Thyroid gland (tissue), 4 donors: ENCODE results near the gene DUOX1.

Source experiments
- POLR2A ChIP-seq, 2 donors: fragments of 450-650 bp; IDR thresholded peaks; one replicate each; pipeline ENCODE4 v1.6.1; 2017; ENCODE audit warnings: antibody characterized with exemption in 2 of 2, mild to moderate bottlenecking in 2 of 2, moderate library complexity in 1 of 2
- TF ChIP-seq, protein P1 (sequence below), 6 experiments: fragments of 200-600 bp in 3 of 6; fragments of 450-650 bp in 3 of 6; sonication (generic) in 3 of 6; IDR thresholded peaks; one replicate each; pipeline ENCODE4 v1.5.1; 2016 to 2019; ENCODE audit warnings: antibody characterized with exemption in 6 of 6, mild to moderate bottlenecking in 2 of 6, inconsistent platforms in 1 of 6, moderate library complexity in 1 of 6

DNA sequence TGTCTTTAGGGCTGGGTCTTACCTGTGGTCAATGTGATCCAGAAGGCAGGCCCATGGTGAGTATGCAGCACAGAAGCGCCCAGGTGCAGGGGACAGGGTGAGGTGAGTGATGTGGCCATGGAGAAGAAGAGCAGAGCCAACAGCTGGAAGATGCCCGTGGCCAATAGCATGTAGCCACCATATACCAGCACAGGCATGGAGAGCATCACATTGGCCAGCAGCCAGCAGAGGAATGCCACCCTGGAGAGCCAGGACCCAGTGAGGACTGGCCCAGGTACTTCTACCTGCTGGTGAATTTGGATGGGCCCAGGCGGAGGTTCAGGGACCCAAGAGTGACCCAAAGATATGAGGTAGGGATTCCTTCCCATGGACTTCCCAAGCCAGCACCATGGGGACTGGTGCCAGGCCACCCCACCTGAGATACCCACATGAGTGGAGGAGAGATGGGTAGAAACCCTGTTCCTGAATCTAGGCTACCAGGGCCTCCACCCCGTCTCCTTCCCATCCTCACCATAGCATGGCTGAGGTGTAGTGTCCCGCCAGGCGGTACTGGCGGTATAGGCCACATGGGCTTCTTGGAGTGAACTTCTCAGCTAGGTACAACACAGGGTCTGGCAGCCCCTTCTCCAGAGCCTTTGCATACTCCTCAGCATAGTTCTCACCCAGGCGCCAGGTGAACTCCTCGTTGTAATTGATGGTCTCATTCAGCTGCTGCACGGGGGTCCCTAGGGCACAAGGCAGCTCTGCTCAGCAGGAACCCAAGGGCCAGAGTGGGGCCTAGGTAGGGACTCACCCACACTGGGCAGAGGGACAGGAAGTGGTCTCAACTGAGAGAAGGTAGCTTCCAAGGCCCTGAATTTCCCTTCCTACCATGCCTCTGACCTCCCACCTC lies 9.5 kb upstream of the DUOX1 start:
- TF ChIP-seq, protein P1, sequence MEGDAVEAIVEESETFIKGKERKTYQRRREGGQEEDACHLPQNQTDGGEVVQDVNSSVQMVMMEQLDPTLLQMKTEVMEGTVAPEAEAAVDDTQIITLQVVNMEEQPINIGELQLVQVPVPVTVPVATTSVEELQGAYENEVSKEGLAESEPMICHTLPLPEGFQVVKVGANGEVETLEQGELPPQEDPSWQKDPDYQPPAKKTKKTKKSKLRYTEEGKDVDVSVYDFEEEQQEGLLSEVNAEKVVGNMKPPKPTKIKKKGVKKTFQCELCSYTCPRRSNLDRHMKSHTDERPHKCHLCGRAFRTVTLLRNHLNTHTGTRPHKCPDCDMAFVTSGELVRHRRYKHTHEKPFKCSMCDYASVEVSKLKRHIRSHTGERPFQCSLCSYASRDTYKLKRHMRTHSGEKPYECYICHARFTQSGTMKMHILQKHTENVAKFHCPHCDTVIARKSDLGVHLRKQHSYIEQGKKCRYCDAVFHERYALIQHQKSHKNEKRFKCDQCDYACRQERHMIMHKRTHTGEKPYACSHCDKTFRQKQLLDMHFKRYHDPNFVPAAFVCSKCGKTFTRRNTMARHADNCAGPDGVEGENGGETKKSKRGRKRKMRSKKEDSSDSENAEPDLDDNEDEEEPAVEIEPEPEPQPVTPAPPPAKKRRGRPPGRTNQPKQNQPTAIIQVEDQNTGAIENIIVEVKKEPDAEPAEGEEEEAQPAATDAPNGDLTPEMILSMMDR (IDR thresholded peaks at IDR 0.05), result no peak
- TF ChIP-seq POLR2A (IDR thresholded peaks at IDR 0.05), result no peak
